HepG2 (cell line): ENCODE data around the gene DCTN3.

ENCODE experiments used
- CTCF ChIP-seq: sonication (generic); formaldehyde crosslinking; IDR thresholded peaks from 2 replicates; pipeline ENCODE4 v1.5.0; 2020; ENCODE audit warnings: mild to moderate bottlenecking, missing genetic modification reagents, moderate library complexity
- HBP1 ChIP-seq: IDR thresholded peaks from 2 replicates; pipeline ENCODE4 v1.6.1; 2016; ENCODE audit warnings: low read depth, control low read depth
- KMT2B ChIP-seq: IDR thresholded peaks from 2 replicates; pipeline ENCODE4 v1.6.1; 2016; ENCODE audit warnings: missing genetic modification reagents, missing compliant biosample characterization
- MAFK ChIP-seq, 2 experiments: IDR thresholded peaks in 1 of 2; conservative IDR thresholded peaks in 1 of 2; 2 replicates each; pipeline ENCODE4 v1.6.1; 2011; ENCODE audit warnings: improper control_type of control experiment in 2 of 2, low read length in 2 of 2
- POLR2A ChIP-seq, 2 experiments: IDR thresholded peaks; 2 replicates each; pipeline ENCODE4 v1.6.1; 2011; ENCODE audit warnings: low read depth in 2 of 2, low read length in 2 of 2, mild to moderate bottlenecking in 1 of 2, moderate library complexity in 1 of 2; ENCODE audit not compliant: insufficient read depth in 1 of 2
- RNF2 ChIP-seq: fragments of 450-650 bp; conservative IDR thresholded peaks from 2 replicates; pipeline ENCODE4 v1.6.1; 2016; ENCODE audit warnings: low read depth
- SMC3 ChIP-seq: IDR thresholded peaks from 2 replicates; pipeline ENCODE4 v1.6.1; 2011; ENCODE audit warnings: low read length, improper control_type of control experiment
- TAF1 ChIP-seq: sonication (generic); formaldehyde crosslinking; IDR thresholded peaks from 2 replicates; pipeline ENCODE4 v1.4.0; 2020; ENCODE audit warnings: missing genetic modification reagents
- TGIF2 ChIP-seq: IDR thresholded peaks from 2 replicates; pipeline ENCODE4 v1.6.1; 2016; ENCODE audit warnings: control low read depth, missing compliant biosample characterization
- THYN1 ChIP-seq: sonication (generic); formaldehyde crosslinking; IDR thresholded peaks from 2 replicates; pipeline ENCODE4 v1.8.1; 2023; ENCODE audit warnings: low read depth, mild to moderate bottlenecking, moderate library complexity, missing genetic modification reagents, borderline replicate concordance
- USF2 ChIP-seq, 2 experiments: sonication (generic) in 1 of 2; formaldehyde crosslinking in 1 of 2; IDR thresholded peaks; 2 replicates each; pipeline versions ENCODE4 v1.5.1 to v1.6.1; 2011 to 2020; ENCODE audit warnings: borderline replicate concordance in 1 of 2, low read depth in 1 of 2, low read length in 1 of 2, mild to moderate bottlenecking in 1 of 2, missing genetic modification reagents in 1 of 2, moderate library complexity in 1 of 2
- ZNF558 ChIP-seq: sonication (generic); formaldehyde crosslinking; IDR thresholded peaks from 2 replicates; pipeline ENCODE4 v1.9.0; 2022; ENCODE audit warnings: mild to moderate bottlenecking, missing genetic modification reagents, borderline replicate concordance
- TF ChIP-seq, protein P1 (sequence below): sonication (generic); formaldehyde crosslinking; IDR thresholded peaks from 2 replicates; pipeline ENCODE4 v1.5.1; 2020; ENCODE audit warnings: missing genetic modification reagents, mild to moderate bottlenecking, borderline replicate concordance

- no peak for TF ChIP-seq THYN1
- no peak for TF ChIP-seq MAFK (conservative IDR thresholded peaks at IDR 0.05 in 1 of 2, IDR thresholded peaks at IDR 0.05 in 1 of 2; ENCODE audit: low read length in 2 of 2)
- no peak for TF ChIP-seq ZNF558 (CRISPR knock-in tag)
- TF ChIP-seq KMT2B (CRISPR knock-in tag), result no peak
- no peak for TF ChIP-seq HBP1
- TF ChIP-seq, protein P1, sequence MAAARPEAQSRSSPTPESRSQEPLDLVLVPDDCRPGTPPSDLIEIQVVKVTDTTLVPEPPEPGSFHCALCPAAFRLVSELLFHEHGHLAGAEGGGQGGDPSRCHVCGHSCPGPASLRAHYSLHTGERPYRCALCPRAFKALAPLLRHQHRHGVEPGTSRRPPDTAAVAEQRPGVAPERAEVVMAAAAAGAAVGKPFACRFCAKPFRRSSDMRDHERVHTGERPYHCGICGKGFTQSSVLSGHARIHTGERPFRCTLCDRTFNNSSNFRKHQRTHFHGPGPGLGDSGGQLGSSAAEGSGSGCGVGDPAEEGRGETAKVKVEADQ, result no peak
- TF ChIP-seq TGIF2 (CRISPR knock-in tag), result no peak
- TF ChIP-seq USF2 (IDR thresholded peaks at IDR 0.05; ENCODE audit: low read depth, low read length), result no peak
- TF ChIP-seq USF2 (CRISPR knock-in tag; IDR thresholded peaks at IDR 0.05; ENCODE audit: borderline replicate concordance), result no peak
- TF ChIP-seq CTCF (CRISPR knock-in tag), result no peak
- no peak for TF ChIP-seq RNF2
- TF ChIP-seq TAF1 (CRISPR knock-in tag), result no peak
- no peak for TF ChIP-seq POLR2A (IDR thresholded peaks at IDR 0.05; ENCODE audit: insufficient read depth in 1 of 2, low read depth in 2 of 2, low read length in 2 of 2)
- TF ChIP-seq SMC3, result no peak
These were observed 16.6 kb upstream of the DCTN3 start for GRCh38 chr9:34636791-34637355.
